K562 (cell line): ENCODE results near the gene RABGAP1L. TPM values are rescaled to one million over a fixed set of nuclear protein-coding genes. Genes with fewer than 3 reads are reported as not detected.

Experiments
- BACH1 ChIP-seq: fragments of 200-800 bp; sonication (Bioruptor generic); IDR thresholded peaks from 2 replicates; pipeline ENCODE4 v1.6.1; 2016; ENCODE audit warnings: missing genetic modification characterization, missing compliant biosample characterization
- CHCHD3 ChIP-seq: fragments of 250-450 bp; sonication (Bioruptor Pico); IDR thresholded peaks from 2 replicates; pipeline ENCODE4 v2.1.2; 2022; ENCODE audit warnings: mild to moderate bottlenecking
- HDAC3 ChIP-seq: fragments of 450-650 bp; IDR thresholded peaks from 2 replicates; pipeline ENCODE4 v1.6.1; 2018; ENCODE audit warnings: borderline replicate concordance, mild to moderate bottlenecking, moderate library complexity; ENCODE audit not compliant: partially characterized antibody
- HLTF ChIP-seq: fragments of 450-650 bp; IDR thresholded peaks from 2 replicates; pipeline ENCODE4 v1.6.1; 2016
- MCM7 ChIP-seq, 2 experiments: fragments of 450-650 bp; IDR thresholded peaks; 2 replicates each; pipeline ENCODE4 v1.6.1; 2016 to 2018
- MEF2D ChIP-seq: conservative IDR thresholded peaks from 2 replicates; pipeline ENCODE4 v1.6.1; 2016; ENCODE audit warnings: low read depth, missing genetic modification characterization, missing compliant biosample characterization
- RBM15 ChIP-seq: fragments of 200-400 bp; formaldehyde crosslinking; IDR thresholded peaks from 2 replicates; pipeline ENCODE4 v1.6.1; 2018; ENCODE audit warnings: mild to moderate bottlenecking, low read length, moderate library complexity; ENCODE audit not compliant: insufficient read depth
- RBM34 ChIP-seq: fragments of 200-400 bp; formaldehyde crosslinking; IDR thresholded peaks from 2 replicates; pipeline ENCODE4 v1.6.1; 2018; ENCODE audit warnings: low read length, borderline replicate concordance; ENCODE audit not compliant: insufficient read depth
- RCOR1 ChIP-seq, 2 experiments: IDR thresholded peaks; 2 replicates each; pipeline ENCODE4 v1.6.1; 2012; ENCODE audit warnings: low read depth in 2 of 2, low read length in 2 of 2, borderline replicate concordance in 1 of 2, improper control_type of control experiment in 1 of 2
- SMARCE1 ChIP-seq: fragments of 450-650 bp; IDR thresholded peaks from 2 replicates; pipeline ENCODE4 v1.7.1; 2016; ENCODE audit warnings: mild to moderate bottlenecking
- ZNF134 ChIP-seq: fragments of 250-450 bp; sonication (Bioruptor Pico); conservative IDR thresholded peaks from 2 replicates; pipeline ENCODE4 v1.4.0; 2020
- ZNF197 ChIP-seq: fragments of 200-800 bp; sonication (Bioruptor generic); IDR thresholded peaks from 2 replicates; pipeline ENCODE4 v1.6.1; 2016; ENCODE audit warnings: low read depth, missing genetic modification characterization, missing compliant biosample characterization
- ZNF212 ChIP-seq: fragments of 450-650 bp; formaldehyde crosslinking; IDR thresholded peaks from 2 replicates; pipeline ENCODE4 v1.4.0; 2020; ENCODE audit warnings: mild to moderate bottlenecking
- ZNF280A ChIP-seq: fragments of 450-650 bp; IDR thresholded peaks from 2 replicates; pipeline ENCODE4 v1.6.1; 2018; ENCODE audit warnings: mild to moderate bottlenecking, low read depth; ENCODE audit not compliant: partially characterized antibody
- ZNF282 ChIP-seq: sonication (generic); formaldehyde crosslinking; IDR thresholded peaks from 2 replicates; pipeline ENCODE4 v1.8.1; 2023; ENCODE audit warnings: missing genetic modification reagents
- ZNF3 ChIP-seq: fragments of 250-450 bp; sonication (Bioruptor Pico); IDR thresholded peaks from 2 replicates; pipeline ENCODE4 v1.5.0; 2021; ENCODE audit warnings: mild to moderate bottlenecking, moderate library complexity
- ZNF436 ChIP-seq: fragments of 250-450, 450-650 bp; sonication (Bioruptor Pico); formaldehyde crosslinking; IDR thresholded peaks from 2 replicates; pipeline ENCODE4 v1.7.0; 2020; ENCODE audit warnings: mild to moderate bottlenecking
- ZNF57 ChIP-seq: fragments of 450-650 bp; formaldehyde crosslinking; IDR thresholded peaks from 2 replicates; pipeline ENCODE4 v1.4.0; 2020; ENCODE audit warnings: mild to moderate bottlenecking, moderate library complexity
- polyA plus RNA-seq, 8 experiments: library from polyadenylated mRNA; depleted of rRNA in 4 of 8; stranded (reverse) in 5 of 8; unstranded in 3 of 8; fragments of >200 nt; fragmentation: Nextera tagmentation in 2 of 8; fragmentation: Illumina TruSeq in 1 of 8; extraction: Ambion mirVana in 2 of 8; extraction: Trizol in 1 of 8; gene quantifications; 2 replicates each; pipeline versions ENCODE4 v1.2.1 to v1.2.3, GENCODE V29; 2011 to 2014; ENCODE audit warnings: inconsistent platforms in 1 of 8, missing spikeins in 1 of 8
- total RNA-seq, 7 experiments: library from RNA; depleted of rRNA in 6 of 7; stranded (reverse); fragments of >200 nt in 6 of 7; fragmentation: Illumina TruSeq in 2 of 7; extraction: Trizol in 2 of 7; gene quantifications; 2 replicates each; pipeline versions ENCODE4 v1.2.1 to v1.2.3, GENCODE V29; 2011 to 2021; ENCODE audit warnings: low replicate concordance in 1 of 7
- TF ChIP-seq, protein P1 (sequence below), 2 experiments: fragments of 450-650 bp; conservative IDR thresholded peaks; 2 replicates each; pipeline ENCODE4 v1.6.1; 2017; ENCODE audit warnings: mild to moderate bottlenecking in 2 of 2, moderate library complexity in 2 of 2
- TF ChIP-seq, protein P2 (sequence below): sonication (generic); formaldehyde crosslinking; IDR thresholded peaks from 2 replicates; pipeline ENCODE4 v1.8.1; 2023; ENCODE audit warnings: mild to moderate bottlenecking, missing genetic modification reagents

The RABGAP1L gene
- total and polyA plus RNA-seq, 9 of the 15 experiments (the other 6 are each of a cell fraction or from before 2014, with no cell fraction given): 16.5 to 44.9 (median 26.7) TPM

- TF ChIP-seq ZNF212 (CRISPR knock-in tag) (no peak), HDAC3 (peak; percentile 51), MCM7 (IDR thresholded peaks at IDR 0.05) (no peak), ZNF197 (no peak), ZNF3 (no peak), RBM15 (no peak), BACH1 (tag) (peak; percentile 80), ZNF280A (peak; percentile 7), CHCHD3 (CRISPR knock-in tag) (no peak), ZNF134 (no peak), ZNF57 (CRISPR knock-in tag) (no peak), ZNF436 (CRISPR knock-in tag) (no peak), HLTF (0 out of 2 replicates have a peak, but pooled peaks have one; percentile 60), SMARCE1 (peak; percentile 82), MEF2D (peak; percentile 85), RBM34 (no peak), RCOR1 (IDR thresholded peaks at IDR 0.05; ENCODE audit: borderline replicate concordance in 1 of 2, low read depth in 2 of 2, low read length in 2 of 2) (no peak; a peak in 1 of 4 replicates), ZNF282 (no peak)
- TF ChIP-seq, protein P1, sequence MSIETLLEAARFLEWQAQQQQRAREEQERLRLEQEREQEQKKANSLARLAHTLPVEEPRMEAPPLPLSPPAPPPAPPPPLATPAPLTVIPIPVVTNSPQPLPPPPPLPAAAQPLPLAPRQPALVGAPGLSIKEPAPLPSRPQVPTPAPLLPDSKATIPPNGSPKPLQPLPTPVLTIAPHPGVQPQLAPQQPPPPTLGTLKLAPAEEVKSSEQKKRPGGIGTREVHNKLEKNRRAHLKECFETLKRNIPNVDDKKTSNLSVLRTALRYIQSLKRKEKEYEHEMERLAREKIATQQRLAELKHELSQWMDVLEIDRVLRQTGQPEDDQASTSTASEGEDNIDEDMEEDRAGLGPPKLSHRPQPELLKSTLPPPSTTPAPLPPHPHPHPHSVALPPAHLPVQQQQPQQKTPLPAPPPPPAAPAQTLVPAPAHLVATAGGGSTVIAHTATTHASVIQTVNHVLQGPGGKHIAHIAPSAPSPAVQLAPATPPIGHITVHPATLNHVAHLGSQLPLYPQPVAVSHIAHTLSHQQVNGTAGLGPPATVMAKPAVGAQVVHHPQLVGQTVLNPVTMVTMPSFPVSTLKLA (conservative IDR thresholded peaks at IDR 0.05): peak; percentile 68 to 85
- TF ChIP-seq, protein P2, sequence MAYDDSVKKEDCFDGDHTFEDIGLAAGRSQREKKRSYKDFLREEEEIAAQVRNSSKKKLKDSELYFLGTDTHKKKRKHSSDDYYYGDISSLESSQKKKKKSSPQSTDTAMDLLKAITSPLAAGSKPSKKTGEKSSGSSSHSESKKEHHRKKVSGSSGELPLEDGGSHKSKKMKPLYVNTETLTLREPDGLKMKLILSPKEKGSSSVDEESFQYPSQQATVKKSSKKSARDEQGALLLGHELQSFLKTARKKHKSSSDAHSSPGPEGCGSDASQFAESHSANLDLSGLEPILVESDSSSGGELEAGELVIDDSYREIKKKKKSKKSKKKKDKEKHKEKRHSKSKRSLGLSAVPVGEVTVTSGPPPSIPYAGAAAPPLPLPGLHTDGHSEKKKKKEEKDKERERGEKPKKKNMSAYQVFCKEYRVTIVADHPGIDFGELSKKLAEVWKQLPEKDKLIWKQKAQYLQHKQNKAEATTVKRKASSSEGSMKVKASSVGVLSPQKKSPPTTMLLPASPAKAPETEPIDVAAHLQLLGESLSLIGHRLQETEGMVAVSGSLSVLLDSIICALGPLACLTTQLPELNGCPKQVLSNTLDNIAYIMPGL (CRISPR knock-in tag): no peak
These were observed 45.5 kb downstream of the RABGAP1L start (continued) for GRCh38 chr1:174204697-174205308.
